Activated CD4-positive, CD25-positive, alpha-beta regulatory T cell treated with anti-CD3 and anti-CD28 coated beads, Interleukin-2, amount 50 U/mL, for 72 hours (primary cell): ENCODE measurements around the gene CDC42.
A peak's percentile ranks its signal among the peaks of the same experiment; 100 is the strongest.

Source experiments
- DNase-seq: peaks from one replicate; pipeline ENCODE4 v3.0.0; 2021

CDC42 gene

DNA sequence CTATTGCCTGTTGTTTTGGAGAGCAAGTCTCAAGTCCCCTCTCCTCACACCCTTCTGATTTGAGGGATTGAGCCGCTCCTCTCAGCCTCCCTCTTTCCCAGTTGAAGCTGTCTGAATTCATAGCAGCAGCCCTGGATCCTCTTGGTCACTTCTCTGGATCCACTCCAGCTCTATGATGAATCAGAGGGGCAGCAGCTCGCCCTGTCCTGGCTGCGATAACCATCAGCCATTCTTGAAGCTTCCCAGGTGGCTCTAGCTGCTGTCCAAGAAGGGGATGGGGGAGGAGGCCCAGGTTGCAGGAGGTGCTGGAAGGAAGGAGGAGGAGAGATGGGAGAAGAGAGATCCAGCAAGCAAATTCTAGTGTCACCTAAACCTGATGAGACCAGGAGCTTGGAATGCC, 59.1 kb downstream of the CDC42 start:
- no peak for DNase-seq

DNA sequence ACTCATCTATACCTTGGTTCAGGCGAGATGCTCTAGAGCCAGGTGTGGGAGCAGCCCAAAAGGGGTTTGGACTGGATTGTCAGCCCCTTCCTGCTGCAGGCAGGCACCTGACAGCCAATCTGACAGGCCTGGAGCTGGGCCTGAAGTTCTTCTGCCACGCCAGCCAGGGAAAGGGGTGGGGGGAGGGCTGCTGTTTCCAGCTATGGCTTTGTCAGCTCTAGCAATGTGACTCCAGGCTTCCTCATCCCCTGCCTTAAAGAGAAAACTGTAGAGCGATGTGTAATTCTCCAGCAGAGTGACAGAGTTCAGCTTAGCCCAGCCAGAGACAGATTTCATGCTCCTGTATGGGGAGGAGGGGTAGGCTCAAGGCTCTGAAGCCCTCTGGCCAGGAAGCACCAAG, 60.0 kb downstream of the CDC42 start:
- DNase-seq: no peak

GRCh38 chr1:22114083-22115012, 61.8 kb downstream of the CDC42 start:
- DNase-seq: no peak

- DNase-seq: no peak
Measured at GRCh38 chr1:22115286-22115685, 62.8 kb downstream of the CDC42 start.

DNA sequence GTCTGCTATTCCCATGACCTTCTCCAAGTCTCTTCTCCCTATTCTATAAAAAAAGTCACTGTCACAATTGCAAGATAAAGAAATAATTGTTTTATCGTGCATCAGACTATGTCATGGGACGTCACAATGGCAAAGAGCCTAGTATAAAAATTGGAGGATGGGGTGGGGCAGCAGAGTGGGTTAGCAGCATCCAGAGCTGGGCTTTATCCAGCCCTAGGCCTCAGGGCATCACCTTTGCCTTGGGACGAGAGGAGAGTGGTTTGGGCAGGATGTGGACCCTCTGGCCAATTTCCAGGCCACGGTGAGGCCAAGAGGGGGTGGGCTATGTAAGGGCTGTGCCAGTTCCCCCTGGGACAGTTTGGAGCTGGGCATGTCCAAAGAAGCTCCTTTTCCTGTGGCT, 64.7 kb downstream of the CDC42 start:
- DNase-seq: no peak

DNA sequence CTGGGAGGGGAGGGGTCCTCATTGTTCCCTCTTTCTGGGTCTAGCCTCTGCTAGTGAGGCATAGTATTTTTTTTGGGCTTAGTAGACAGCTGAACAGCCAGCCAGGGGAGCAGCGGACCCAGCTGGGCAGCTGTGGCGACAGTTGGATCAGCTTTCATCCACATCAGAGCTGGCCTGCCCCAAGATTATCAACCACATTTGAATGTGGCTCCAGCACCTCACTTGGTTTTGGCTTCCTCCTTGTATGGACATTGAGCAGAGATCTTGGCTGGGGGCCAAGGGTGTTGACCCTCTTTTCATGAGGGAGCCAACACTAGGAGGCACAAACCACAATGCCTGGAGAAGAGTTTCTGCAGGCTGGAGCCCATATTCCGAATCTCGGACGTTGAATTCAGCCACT, 65.3 kb downstream of the CDC42 start:
- no peak for DNase-seq

- DNase-seq: no peak
Measured at GRCh38 chr1:22118291-22118992, 65.9 kb downstream of the CDC42 start.

- no peak for DNase-seq
Measured at GRCh38 chr1:22119626-22120468, 67.3 kb downstream of the CDC42 start.

GRCh38 chr1:22120469-22120790, 67.9 kb downstream of the CDC42 start:
- no peak for DNase-seq

DNA sequence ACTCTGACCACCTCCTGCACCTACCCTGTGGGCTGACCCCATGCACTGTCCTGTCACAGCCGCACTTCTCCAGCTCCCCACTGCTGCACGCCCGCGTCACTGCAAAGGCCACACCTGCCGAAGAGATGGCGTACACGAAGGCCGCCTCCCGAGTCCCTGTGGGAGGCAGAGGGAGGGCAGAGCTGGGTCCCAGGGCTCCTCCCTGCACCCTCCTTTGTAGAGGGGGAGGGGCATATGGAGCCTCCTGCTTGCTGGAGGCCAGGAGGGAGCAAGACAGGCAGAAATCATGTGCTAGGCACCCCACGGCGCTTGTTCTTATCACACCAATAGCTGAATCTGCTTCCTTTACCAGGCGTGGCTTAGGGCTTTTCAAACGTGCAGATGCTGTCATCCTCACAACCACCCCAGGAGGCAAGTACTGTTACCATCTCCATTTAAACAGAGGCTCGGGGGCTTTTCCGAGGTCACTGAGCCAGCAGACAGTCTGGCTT, 69.0 kb downstream of the CDC42 start:
- DNase-seq: no peak

DNA sequence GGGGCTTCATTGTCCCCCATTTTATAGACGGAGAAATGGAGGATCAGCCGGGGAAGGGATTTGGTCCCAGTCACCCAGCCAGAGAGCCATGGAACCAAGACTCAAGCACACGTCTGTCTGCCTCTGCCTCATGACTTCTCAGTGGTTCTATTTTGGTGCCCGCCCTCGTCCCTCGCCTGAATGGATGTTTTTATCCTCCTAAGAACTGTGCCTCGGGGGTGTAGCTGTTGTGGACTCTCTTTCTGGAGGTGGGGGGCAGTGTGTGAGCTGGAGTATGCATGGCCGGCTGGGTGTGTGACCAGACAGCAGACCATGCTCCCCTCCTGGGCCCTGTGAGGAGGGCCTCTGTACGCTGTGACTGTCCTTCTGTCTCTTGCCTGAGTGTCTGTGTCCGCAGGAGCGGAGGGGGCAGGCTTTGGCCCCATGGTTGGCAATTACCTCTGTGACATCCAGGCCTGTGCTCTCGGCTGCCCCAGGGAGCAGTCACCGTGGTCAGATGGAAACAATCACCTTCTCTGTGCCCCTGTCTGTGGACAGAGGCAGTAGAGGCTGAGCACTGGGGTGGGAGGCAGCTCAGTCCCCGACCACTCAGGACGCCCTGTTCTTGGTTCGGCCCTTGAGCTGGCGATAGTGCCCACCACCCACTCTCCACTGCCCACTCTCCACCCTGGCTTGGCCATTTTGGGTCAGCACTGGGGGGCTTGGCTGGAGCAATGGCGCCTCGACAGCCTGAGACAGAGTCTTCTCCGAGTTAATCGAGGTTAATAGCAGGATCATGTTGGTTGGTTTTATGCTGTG, 70.0 kb downstream of the CDC42 start:
- no peak for DNase-seq

DNA sequence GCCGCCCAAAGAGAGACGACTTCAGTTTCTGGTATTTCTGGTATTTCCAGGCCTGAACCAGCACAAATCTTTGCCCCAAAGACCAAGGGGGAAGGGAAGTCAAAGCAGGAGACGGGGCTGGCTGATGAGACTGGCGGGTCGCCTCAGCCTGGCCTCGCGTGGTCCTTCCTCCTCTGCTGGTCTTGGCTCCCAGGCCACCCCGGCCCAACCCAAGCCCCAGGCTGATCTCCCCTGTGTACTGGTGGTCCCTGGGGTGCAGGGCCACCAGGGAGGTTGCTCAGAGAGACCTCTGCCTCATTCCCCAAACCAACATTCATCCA, 70.5 kb downstream of the CDC42 start:
- no peak for DNase-seq

DNA sequence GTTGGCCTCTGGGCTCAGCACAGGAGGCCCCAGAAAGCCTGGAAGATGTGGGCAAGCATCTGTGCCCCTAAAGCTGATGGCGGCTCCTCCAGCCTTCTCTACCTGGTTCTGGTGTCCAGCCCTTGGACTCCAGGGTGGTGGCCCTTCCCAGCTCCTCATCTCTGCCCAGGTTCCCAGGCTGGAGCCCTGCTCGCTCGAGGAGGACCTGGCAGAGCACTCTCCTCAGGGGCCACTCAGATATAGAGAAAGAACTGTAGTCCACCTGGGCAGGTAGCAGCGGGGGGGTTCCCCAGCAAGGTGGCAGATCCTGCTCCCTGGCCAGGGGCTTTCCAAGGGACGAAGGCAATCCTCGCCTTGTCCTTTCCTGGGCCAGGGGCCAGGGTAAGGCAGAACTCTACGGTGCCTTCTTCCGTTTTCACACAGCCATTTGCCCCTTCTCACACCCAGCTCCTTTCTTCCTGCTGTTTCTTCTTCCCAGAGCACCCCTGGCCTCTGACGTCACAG, 71.4 kb downstream of the CDC42 start:
- DNase-seq: no peak

GRCh38 chr1:22124592-22125229, 72.2 kb downstream of the CDC42 start:
- no peak for DNase-seq

DNA sequence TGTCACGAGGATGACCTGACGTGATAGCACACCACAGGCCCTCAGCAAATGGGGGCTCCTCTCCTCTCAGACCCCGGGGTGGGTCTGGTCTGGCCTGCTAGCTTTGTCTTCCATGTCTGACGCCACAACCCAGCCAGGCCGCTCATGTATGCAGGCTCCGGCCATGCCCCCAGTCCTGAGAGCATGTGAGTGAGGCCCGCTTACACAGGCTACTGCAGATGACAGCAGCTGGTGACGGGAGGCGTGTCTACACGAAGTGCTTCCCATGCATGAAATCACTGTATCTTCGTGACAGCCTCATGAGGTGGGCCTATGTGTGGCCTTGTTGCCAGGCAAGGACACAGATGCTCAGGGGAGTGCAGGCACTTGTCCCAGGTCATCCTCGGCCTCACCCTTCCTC, 74.0 kb downstream of the CDC42 start:
- no peak for DNase-seq

GRCh38 chr1:22127248-22127647, 74.7 kb downstream of the CDC42 start:
- no peak for DNase-seq

DNA sequence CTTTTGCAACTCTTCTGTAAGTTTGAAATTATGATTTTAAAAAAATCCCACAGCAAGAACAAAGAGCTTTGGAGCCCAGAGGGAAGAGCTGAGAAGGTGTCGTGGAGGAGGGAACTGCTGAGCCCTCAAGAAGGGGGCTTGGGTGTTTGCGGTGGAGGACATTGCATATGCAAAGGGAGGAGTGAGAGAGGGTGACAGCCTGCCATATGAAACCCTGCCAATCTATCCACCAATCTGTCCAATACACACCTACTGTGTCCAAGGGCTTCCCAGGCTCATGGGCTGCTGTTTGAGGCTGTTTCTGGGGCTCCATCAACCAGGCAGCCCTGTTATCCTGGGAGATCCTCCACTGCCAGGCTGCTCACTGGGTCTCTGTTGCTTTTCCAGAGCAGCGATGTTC, 75.2 kb downstream of the CDC42 start:
- DNase-seq: no peak

DNA sequence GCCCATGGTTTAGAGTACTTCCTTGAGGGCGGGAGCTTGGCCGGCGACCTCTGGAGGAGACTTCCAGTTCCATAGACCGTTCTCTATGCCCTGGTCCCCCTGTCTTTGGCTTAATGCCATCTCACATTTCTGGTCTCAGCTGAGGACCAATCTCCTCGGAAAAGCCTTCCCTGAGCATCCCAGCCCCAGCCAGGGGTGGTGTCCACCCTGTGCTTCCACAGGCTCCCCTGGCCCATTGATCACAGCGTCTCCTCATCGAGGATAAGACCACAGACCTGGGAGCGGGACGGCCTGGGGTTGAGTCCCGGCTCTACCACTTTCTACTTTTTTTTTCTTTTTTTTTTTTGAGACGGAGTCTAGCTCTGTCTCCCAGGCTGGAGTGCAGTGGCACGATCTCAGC, 75.9 kb downstream of the CDC42 start:
- no peak for DNase-seq

DNA sequence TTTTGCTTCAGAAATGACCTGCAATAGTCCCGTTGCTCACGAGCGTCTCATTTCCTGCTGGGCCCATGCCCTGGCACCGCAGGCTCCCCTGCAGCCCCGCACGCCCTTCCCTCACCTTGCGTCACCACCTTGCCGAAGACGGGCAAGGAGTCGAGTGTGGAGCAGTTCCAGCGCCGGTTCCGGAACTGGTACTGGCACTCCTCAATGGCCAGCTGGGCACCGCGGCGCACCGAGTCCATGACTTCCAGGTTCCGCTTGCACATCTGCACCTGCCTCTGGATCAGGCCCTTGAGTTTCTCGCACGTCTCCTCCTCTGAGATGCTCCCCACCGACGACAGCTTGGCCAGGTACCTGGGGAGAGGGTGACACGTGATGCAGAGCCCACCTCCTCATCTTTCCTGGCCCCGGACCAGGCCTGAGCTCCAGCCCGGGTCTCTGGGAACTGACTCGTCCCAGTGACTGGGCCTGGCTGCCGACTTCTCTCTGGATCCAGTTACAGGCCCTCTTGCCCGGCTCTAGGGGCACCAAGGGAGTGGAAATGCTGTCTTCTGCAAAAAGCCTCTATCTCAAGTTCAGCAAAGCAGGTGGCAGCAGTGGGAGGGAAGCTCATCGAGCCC, 77.1 kb downstream of the CDC42 start:
- DNase-seq: no peak

DNA sequence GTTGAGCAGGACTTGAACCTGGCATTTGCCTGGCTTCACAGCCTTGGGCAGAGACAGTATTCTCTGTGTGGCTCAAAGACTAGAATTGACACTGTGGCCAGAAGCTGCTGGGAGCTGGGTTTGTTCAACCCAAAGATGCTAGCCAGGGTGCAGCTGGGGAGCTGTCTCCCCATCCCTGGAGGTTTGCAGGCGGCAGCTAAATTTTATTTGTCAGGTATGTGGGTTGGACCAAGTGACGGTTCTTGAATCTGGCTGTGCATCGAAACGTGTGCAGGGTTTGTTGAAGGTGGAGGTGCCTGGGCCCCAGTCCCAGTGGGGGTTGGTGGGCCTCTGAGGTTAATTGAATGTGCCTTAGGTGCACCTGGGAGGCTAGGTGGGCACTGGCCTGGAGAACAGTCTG, 78.6 kb downstream of the CDC42 start:
- DNase-seq: no peak

DNA sequence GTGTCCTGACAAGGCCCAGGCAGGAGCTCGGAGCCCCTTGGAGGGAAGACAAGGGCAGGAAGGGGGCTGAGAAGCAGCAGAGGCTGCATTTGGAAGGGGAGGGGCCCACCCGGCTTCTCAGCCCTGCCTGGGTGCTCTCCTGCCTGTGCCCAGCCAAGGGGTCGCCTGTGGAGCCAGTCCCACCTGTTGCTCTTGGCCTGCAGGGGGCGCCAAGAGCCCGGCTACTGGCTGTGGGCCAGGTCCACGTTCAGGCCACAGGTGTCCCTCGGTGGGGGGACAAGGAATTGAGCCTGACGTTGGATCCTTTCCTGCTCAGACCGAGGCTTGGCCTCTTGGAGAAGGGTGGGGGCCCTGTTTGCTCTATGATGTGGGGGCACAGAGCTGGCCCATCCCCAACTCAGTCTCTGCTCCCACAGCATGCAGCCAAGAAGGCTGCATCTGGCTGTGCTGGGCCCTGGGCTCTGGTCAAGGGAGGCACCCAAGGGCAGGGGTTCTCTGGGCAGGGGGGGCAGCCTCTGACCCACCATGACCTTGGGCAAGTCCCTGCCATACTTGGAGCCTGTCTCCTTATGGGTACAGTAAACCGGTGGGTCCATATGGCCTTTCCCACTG, 79.5 kb downstream of the CDC42 start:
- DNase-seq: peak; percentile 73
